ENCODE measurements around the gene KIRREL1.

KIRREL1 gene

GRCh38 chr1:158013840-158014730 lies 20.6 kb downstream of the KIRREL1 start:
- Mint-ChIP-seq H3K9me3 (no peaks in the 10 kb centered on the region), H3K4me1 (no peaks in the 10 kb centered on the region), H3K27ac (no peak overlapping the region), H3K27me3 (peaks cover 15% of the 10 kb centered on the region), H3K4me3 (no peak overlapping the region), H3K36me3 (no peaks in the 10 kb centered on the region)

GRCh38 chr1:158014731-158015320 lies 21.4 kb downstream of the KIRREL1 start:
- Mint-ChIP-seq H3K4me1 (no peaks in the 10 kb centered on the region), H3K4me3 (no peak overlapping the region)

GRCh38 chr1:158016651-158017335 lies 23.3 kb downstream of the KIRREL1 start:
- Mint-ChIP-seq H3K27me3 (peaks cover 13% of the 10 kb centered on the region), H3K36me3 (no peaks in the 10 kb centered on the region), H3K27ac (peak overlapping the region; percentile 33), H3K4me3 (no peak overlapping the region), H3K9me3 (no peaks in the 10 kb centered on the region), H3K4me1 (no peaks in the 10 kb centered on the region)

More at GRCh38 chr1:158014731-158015320, 21.4 kb downstream of the KIRREL1 start:
- Mint-ChIP-seq H3K27me3 (peaks cover 15% of the 10 kb centered on the region), H3K27ac (no peak overlapping the region), H3K36me3 (no peaks in the 10 kb centered on the region), H3K9me3 (no peaks in the 10 kb centered on the region)

- Mint-ChIP-seq H3K36me3 (no peaks in the 10 kb centered on the region), H3K27me3 (peaks cover 15% of the 10 kb centered on the region), H3K27ac (no peak overlapping the region), H3K9me3 (no peaks in the 10 kb centered on the region), H3K4me1 (no peaks in the 10 kb centered on the region), H3K4me3 (no peak overlapping the region)
Observed at GRCh38 chr1:158017800-158018595, 24.6 kb downstream of the KIRREL1 start.

GRCh38 chr1:158019171-158019868 lies 25.9 kb downstream of the KIRREL1 start:
- no peaks in the 10 kb centered on the region for H3K36me3 Mint-ChIP-seq
- H3K9me3 Mint-ChIP-seq: no peaks in the 10 kb centered on the region
- H3K27me3 Mint-ChIP-seq: peaks cover 16% of the 10 kb centered on the region
- no peak overlapping the region for H3K27ac Mint-ChIP-seq
- H3K4me1 Mint-ChIP-seq: no peaks in the 10 kb centered on the region
- H3K4me3 Mint-ChIP-seq: no peak overlapping the region

GRCh38 chr1:158020259-158020885 lies 26.9 kb downstream of the KIRREL1 start:
- Mint-ChIP-seq H3K27me3 (peaks cover 15% of the 10 kb centered on the region), H3K4me3 (no peak overlapping the region), H3K36me3 (no peaks in the 10 kb centered on the region), H3K4me1 (no peaks in the 10 kb centered on the region), H3K27ac (no peak overlapping the region), H3K9me3 (no peaks in the 10 kb centered on the region)

GRCh38 chr1:158020886-158021620 lies 27.6 kb downstream of the KIRREL1 start:
- Mint-ChIP-seq H3K36me3 (no peaks in the 10 kb centered on the region), H3K27ac (no peak overlapping the region), H3K9me3 (no peaks in the 10 kb centered on the region), H3K4me3 (no peak overlapping the region), H3K4me1 (no peaks in the 10 kb centered on the region), H3K27me3 (peaks cover 15% of the 10 kb centered on the region)

- Mint-ChIP-seq H3K9me3 (no peaks in the 10 kb centered on the region), H3K27ac (no peak overlapping the region), H3K27me3 (peaks cover 13% of the 10 kb centered on the region), H3K36me3 (no peaks in the 10 kb centered on the region), H3K4me3 (no peak overlapping the region), H3K4me1 (no peaks in the 10 kb centered on the region)
Observed at GRCh38 chr1:158021721-158022120, 28.3 kb downstream of the KIRREL1 start.

GRCh38 chr1:158022554-158023312 lies 29.3 kb downstream of the KIRREL1 start:
- Mint-ChIP-seq H3K9me3 (no peaks in the 10 kb centered on the region), H3K36me3 (no peaks in the 10 kb centered on the region), H3K27ac (no peak overlapping the region), H3K27me3 (peaks cover 7% of the 10 kb centered on the region), H3K4me1 (no peaks in the 10 kb centered on the region), H3K4me3 (no peak overlapping the region)

GRCh38 chr1:158024737-158025136 lies 31.3 kb downstream of the KIRREL1 start:
- no peaks in the 10 kb centered on the region for H3K4me1 Mint-ChIP-seq
- H3K27me3 Mint-ChIP-seq: peaks cover 3% of the 10 kb centered on the region
- no peak overlapping the region for H3K27ac Mint-ChIP-seq
- H3K4me3 Mint-ChIP-seq: no peak overlapping the region
- no peaks in the 10 kb centered on the region for H3K9me3 Mint-ChIP-seq
- H3K36me3 Mint-ChIP-seq: no peaks in the 10 kb centered on the region

GRCh38 chr1:158025576-158026230 lies 32.3 kb downstream of the KIRREL1 start:
- Mint-ChIP-seq H3K9me3 (no peaks in the 10 kb centered on the region), H3K4me1 (no peaks in the 10 kb centered on the region), H3K4me3 (no peak overlapping the region), H3K36me3 (no peaks in the 10 kb centered on the region), H3K27ac (no peak overlapping the region), H3K27me3 (peaks cover 3% of the 10 kb centered on the region)

GRCh38 chr1:158026651-158027050 lies 33.2 kb downstream of the KIRREL1 start:
- H3K9me3 Mint-ChIP-seq: no peaks in the 10 kb centered on the region

GRCh38 chr1:158027508-158027907 lies 34.1 kb downstream of the KIRREL1 start:
- H3K4me1 Mint-ChIP-seq: no peaks in the 10 kb centered on the region
- no peaks in the 10 kb centered on the region for H3K36me3 Mint-ChIP-seq
- no peaks in the 10 kb centered on the region for H3K9me3 Mint-ChIP-seq
- H3K27me3 Mint-ChIP-seq: peaks cover 1% of the 10 kb centered on the region
- H3K27ac Mint-ChIP-seq: no peak overlapping the region
- H3K4me3 Mint-ChIP-seq: no peak overlapping the region

More at GRCh38 chr1:158026651-158027050, 33.2 kb downstream of the KIRREL1 start:
- no peaks in the 10 kb centered on the region for H3K36me3 Mint-ChIP-seq
- H3K27me3 Mint-ChIP-seq: peaks cover 3% of the 10 kb centered on the region
- H3K4me3 Mint-ChIP-seq: no peak overlapping the region
- H3K27ac Mint-ChIP-seq: no peak overlapping the region
- no peaks in the 10 kb centered on the region for H3K4me1 Mint-ChIP-seq
